ENCODE data around the gene TCF21.
"Not testable (repeated sequence)": the region's sequence is repeated elsewhere in the genome, so short reads cannot be mapped to it uniquely, and the experiment has no call there.

The TCF21 gene

DNA sequence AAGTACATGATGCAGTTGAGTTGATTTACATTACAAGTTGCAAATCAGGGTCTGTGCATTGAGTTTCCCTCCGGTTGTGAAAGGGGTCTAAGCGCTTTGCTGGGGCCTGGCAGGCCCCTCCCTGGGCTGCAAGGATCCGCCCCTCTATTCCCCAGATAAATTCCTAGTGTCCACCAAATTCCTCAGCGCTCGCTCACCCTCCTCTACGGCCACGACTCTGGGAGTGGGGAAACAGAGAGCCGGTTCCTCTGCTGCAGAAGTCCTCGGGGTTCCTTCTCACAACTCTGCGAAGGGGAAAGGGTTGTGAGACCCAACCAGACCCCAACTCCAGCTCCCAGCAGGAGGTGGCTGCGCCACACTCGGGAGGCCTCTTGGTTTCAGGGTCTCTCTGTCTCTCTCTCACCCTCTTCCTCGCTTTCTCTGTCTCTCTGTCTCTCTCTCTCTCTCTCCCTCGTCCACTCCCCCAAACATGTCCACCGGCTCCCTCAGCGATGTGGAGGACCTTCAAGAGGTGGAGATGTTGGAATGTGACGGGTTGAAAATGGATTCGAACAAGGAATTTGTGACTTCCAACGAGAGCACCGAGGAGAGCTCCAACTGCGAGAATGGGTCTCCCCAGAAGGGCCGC, at the start of gene TCF21:
TCF21 (plus strand) TSS at position 185 of the 628 bp plus-strand sequence; CDS start at position 470, 285 bp downstream.
- no peak for DNase-seq (ENCODE audit: low read depth in 2 of 2)

GRCh38 chr6:133841176-133841575, 47.7 kb upstream of the TCF21 start:
- DNase-seq (ENCODE audit: low read depth in 2 of 2) = no peak

DNA sequence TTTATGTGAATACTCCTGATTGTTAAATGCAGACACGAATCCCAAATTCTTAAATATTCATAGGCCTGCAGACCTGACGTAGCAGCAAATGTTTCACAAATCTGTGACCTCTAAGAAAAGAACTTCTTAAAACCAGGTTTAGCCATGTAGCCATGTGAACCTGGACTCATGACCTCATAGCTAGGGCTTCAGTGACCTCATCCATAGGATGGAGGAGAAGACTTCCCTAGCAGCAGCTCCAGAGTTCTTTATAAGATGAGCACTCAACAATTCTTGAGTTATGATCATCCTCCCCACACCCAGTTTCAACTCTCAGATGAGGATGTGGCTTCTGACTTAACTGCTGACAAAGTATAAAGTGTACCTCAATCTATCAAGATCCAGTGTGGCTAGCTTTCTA, 45.8 kb upstream of the TCF21 start:
- no peak for DNase-seq (ENCODE audit: low read depth in 2 of 2)

GRCh38 chr6:133844709-133845108, 44.2 kb upstream of the TCF21 start:
- no peak for DNase-seq (ENCODE audit: low read depth in 2 of 2)

DNA sequence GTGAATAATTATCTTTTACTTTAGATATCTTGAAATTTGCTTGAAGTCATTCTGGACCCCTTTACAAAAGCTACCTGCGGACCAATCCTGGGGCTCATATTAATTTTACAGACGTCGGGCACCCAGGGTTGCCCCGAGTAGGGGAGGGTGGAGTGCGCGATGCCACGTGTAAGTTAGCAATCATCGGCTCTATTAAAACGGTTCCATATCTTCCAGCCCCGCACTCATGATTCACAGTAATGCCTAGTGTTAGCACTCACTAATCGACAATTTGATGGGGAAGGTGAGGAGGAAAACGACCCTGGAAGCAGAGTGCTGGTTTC, 34.9 kb upstream of the TCF21 start:
- DNase-seq (ENCODE audit: low read depth in 2 of 2) = no peak

- DNase-seq (ENCODE audit: low read depth in 2 of 2) = no peak
These were observed 34.3 kb upstream of the TCF21 start for GRCh38 chr6:133854364-133855275.

DNA sequence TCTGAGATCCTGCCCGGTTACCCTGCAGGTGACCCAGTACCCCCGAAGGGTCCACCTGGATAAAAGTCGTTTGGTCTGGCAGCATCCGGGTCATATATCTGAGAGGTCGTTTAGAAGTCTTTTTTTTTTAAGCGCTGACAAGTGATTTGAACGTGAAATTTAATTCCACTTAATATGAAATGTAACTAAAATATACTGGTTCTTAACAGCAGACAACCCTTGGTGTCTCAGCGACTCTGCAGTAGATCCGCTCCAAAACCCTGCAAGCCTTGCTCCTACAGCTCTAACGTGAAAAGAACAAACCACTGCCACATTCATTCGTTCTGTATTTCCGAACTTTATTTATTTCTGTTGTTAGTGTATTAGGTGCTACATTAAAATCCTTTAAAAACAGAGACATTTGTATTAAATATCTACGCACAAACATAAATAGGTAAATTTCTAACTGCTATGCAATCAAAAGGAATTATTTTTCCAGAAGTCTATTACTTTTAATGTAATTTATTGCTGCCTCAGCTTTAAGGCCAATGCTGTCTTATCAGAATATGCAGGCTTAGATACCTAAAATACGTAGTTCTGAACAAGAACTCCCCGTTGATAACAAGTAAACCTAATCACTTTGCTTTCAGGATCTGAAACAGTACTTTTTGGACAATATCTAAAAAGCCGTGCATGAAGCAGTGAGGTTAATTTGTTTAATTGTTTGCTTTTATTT, 33.5 kb upstream of the TCF21 start:
- no peak for DNase-seq (ENCODE audit: low read depth in 2 of 2)

GRCh38 chr6:133855991-133856370, 32.9 kb upstream of the TCF21 start:
- DNase-seq (ENCODE audit: low read depth in 2 of 2) = no peak

DNA sequence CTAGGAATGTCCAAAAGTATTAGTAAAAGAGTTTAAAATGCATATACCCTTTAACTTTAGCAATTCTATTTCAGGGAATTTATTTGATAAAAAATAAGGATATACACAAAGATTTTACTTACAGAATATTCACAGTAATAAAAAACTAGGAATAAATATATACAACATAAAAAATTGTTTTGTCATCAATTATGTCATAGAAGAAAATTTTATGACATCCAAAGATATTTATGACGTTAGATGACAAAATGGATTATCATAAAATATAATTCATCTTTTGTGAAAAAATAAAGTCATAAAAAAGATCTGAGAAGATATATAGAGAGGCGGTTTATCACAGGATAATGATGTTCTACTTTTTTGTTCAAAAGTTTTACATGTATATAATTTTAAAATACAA, 32.0 kb upstream of the TCF21 start:
- no peak for DNase-seq (ENCODE audit: low read depth in 2 of 2)

GRCh38 chr6:133857696-133858095, 31.2 kb upstream of the TCF21 start:
- no peak for DNase-seq (ENCODE audit: low read depth in 2 of 2)

GRCh38 chr6:133861337-133861736, 27.6 kb upstream of the TCF21 start:
- DNase-seq (ENCODE audit: low read depth in 2 of 2) = not testable (repeated sequence)

DNA sequence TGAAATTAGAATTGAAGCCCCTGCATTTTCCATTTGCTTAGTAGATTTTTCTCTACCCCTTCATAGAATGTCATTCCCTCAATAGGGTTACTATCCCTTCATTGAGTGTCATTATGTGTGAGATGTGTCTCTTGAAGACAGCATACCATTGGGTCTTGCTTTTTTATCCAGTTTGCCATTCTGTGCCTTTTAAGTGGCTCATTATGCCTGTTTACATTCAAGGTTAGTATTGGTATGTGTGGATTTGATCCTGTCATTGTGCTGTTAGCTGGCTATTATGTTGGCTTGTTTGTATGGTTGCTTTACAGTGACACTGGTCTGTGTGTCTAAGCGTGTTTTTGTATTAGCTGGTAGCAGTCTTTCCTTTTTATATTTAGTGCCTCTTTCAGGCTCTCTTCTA, 25.7 kb upstream of the TCF21 start:
- DNase-seq (ENCODE audit: low read depth in 2 of 2) = no peak

GRCh38 chr6:133865680-133866079, 23.2 kb upstream of the TCF21 start:
- no peak for DNase-seq (ENCODE audit: low read depth in 2 of 2)

DNA sequence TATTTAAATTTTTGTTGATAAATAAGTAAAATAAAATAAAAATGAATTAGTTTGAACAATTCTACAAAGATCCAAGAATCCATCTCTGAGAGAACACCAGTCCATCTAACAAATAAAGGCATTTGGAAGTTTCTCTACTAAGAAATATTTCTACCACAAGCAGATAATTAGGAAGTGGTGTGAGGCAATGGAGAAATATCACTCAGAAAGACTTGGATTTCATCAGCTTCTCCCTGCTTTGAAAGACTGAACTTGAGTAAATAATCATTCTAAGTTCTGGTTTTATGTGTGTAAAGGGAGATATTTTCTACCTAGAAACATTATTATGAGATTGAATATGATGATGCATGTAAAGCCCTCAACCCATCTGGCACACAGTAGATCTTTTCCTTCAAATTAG, 17.8 kb upstream of the TCF21 start:
- no peak for DNase-seq (ENCODE audit: low read depth in 2 of 2)

- DNase-seq (ENCODE audit: low read depth in 2 of 2) = no peak
These were observed 15.4 kb upstream of the TCF21 start for GRCh38 chr6:133873538-133873937.

DNA sequence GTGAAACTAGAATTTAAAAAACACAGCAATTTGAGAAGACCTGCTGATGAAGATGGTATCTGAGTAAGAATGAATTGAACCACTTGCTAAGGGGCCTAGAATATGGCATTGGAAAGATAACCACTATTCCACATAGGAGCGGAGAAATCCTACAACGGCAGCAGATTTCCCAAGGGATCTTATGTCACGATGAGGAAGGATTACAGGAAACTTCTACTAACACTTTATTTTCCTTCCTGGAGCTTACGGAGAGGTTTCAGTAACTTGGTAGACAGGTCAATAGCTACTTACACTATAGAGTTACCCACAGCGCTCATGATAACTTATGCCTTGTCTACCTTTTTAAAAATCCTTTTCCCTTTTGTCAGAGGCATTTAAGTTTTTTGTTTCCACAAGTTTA, 11.8 kb upstream of the TCF21 start:
- DNase-seq (ENCODE audit: low read depth in 2 of 2) = no peak

GRCh38 chr6:133880006-133880405, 8.9 kb upstream of the TCF21 start:
- no peak for DNase-seq (ENCODE audit: low read depth in 2 of 2)

DNA sequence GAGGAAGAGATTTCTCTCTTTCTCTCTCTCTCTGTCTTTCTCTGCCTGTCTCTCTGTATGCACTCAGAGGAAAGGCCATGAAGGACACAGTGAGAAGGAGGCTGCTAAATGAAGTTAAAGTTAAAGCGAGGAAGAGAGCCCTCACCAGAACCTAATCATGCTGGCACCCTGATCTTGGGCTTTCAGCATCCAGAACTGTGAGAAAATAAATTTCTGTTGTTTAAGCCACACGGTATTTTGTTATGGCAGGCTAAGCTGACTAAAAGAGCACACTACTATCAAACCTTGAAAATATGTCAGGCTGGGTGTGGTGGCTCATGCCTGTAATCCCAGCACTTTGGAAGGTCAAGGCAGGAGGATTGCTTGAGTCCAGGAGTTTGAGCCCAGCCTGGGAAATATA, 8.0 kb upstream of the TCF21 start:
- DNase-seq (ENCODE audit: low read depth in 2 of 2) = no peak

DNA sequence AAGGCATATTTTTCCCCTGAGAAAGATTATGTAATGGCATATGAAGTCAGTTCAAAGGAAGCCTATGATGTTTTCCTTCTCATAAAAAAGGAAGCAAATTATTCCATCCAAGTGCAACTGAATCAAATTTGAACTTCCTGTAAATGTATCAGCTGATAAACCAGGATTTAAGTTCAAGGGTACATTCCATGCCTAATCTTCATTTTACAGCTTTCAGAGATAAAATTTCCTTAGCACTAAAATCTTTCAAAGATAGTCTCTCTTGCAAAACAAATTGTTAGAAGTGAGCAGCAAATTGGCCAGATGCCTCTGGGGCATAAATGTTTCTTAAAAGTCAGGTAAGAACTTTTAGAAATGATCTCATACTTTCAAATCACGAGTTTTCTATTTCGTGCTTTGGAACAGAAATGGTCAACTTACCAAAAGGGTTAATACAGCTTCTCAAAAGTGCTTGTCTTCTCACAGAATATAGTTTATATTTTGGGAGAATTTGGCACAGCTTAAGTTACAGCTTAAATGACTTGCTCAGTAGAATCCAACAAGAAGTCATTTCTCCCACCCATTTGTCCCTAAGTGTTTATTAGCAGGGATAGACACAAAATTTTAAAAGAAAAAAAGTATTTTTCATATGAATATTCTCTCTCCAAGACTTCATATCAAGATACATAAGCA, 2.7 kb upstream of the TCF21 start:
- no peak for DNase-seq (ENCODE audit: low read depth in 2 of 2)

DNA sequence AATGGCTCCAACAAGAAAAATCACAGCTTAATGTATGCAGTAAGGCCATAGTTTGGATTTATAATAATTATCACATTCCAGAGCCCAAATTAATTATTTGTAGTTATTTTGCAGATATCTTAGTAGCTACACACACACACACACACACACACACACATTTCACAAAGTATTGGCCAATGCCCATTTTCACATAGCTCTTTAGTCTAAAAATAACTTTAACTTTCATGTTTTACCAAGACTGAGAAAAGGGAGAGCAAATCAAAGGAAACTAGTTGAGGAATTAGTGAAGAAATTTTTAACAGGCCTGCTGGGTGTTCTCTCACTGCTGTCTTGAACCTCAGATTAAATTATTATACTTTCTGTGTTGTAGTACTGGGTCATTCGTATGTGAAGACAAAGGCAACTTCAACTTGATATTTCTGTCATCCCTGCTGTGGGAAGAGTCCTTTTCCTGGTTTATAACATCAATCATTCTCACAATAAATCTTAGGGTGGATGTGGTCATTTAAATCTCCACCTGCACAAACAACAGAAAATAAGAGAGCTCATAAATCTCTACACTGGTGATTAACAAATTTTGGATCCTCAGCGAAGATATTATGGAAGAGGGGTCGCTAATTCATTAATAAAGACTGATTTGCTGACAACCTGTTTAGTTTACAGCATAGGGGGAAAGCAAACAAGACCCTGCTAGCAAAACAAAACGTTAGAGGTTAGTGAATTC, 1.6 kb upstream of the TCF21 start:
- no peak for DNase-seq (ENCODE audit: low read depth in 2 of 2)

DNA sequence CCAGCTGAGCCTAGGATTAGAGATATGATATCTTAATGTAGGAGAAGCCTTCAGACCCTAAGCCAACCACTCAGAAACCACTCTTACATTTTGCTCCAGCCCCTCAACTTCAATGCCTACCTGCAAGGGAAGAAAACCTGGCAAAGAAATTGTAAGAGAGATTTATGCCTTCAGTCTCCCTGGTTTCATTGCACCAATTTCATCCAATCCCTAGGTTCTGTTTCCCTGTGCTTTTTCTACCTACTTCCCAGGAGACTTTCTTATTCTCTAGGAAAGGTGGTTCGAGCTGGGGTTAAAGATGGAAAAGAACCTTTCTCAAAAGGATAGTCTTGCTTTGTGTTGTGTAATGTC, 1.1 kb upstream of the TCF21 start:
- no peak for DNase-seq (ENCODE audit: low read depth in 2 of 2)

Measured in stimulated activated CD4-positive, alpha-beta T cell treated with anti-CD3 and anti-CD28 coated beads, Interleukin-4, amount 100 ng/mL, for 48 hours (primary cell).